Peyer's patch (tissue), 4 donors: ENCODE results near the gene TTC21B.

Experiments used
- CTCF ChIP-seq, 6 experiments: fragments of 450-650 bp in 4 of 6; fragments of 200-600 bp in 2 of 6; sonication (generic) in 1 of 6; IDR thresholded peaks; one replicate each; pipeline ENCODE4 v1.5.1; 2017 to 2019; ENCODE audit warnings: antibody characterized with exemption in 6 of 6, mild to moderate bottlenecking in 3 of 6, moderate library complexity in 1 of 6
- POLR2A ChIP-seq, 2 donors: fragments of 450-650 bp; IDR thresholded peaks; one replicate each; pipeline ENCODE4 v1.5.1; 2017; ENCODE audit warnings: antibody characterized with exemption in 2 of 2, mild to moderate bottlenecking in 2 of 2, moderate library complexity in 2 of 2

DNA sequence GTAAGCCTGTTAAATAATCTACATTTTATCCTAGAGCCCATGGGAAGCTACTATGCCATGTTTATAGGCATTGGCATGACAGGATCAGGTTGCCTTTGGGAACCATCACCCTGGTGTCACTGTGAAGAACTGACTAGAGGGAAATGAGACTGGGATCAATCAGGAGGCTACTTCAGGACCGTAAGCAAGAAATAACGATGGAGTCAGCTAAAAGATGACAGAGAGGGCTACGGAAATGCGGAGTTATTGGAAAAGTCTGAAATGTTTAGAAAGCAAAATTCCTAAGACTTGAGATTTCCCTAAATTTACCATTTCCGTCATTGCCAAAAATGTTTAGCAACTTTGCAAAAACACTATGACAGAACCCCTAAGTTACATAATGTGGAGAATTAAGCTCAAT is 50.2 kb downstream of the TTC21B start:
- TF ChIP-seq POLR2A (IDR thresholded peaks at IDR 0.05) (no peak), CTCF (IDR thresholded peaks at IDR 0.05) (no peak)
